Prostate gland (tissue), 2 donors: ENCODE measurements around the gene KLK1.

ENCODE experiments used
- CTCF ChIP-seq, 4 experiments: fragments of 200-600 bp in 2 of 4; fragments of 450-650 bp in 2 of 4; sonication (generic) in 2 of 4; IDR thresholded peaks; 1 replicate in 3 of 4; 2 replicates in 1 of 4; pipeline ENCODE4 v1.5.1; 2016 to 2019; ENCODE audit warnings: antibody characterized with exemption in 4 of 4, mild to moderate bottlenecking in 2 of 4, moderate library complexity in 2 of 4
- POLR2AphosphoS5 ChIP-seq: sonication (generic); formaldehyde crosslinking; IDR thresholded peaks from one replicate; pipeline ENCODE4 v1.6.1; 2017; ENCODE audit warnings: antibody characterized with exemption

GRCh38 chr19:50835103-50835784 is 11.7 kb upstream of the KLK1 start:
- no peak for TF ChIP-seq CTCF (IDR thresholded peaks at IDR 0.05)
- no peak for TF ChIP-seq POLR2AphosphoS5
